ENCODE data around the gene THBS4.
A peak's percentile ranks its signal among the peaks of the same experiment; 100 is the strongest.
"Not testable (repeated sequence)": the region's sequence is repeated elsewhere in the genome, so short reads cannot be mapped to it uniquely, and the experiment has no call there.

THBS4 gene

GRCh38 chr5:80076131-80077050, 41.2 kb downstream of the THBS4 start:
- no peak for DNase-seq (ENCODE audit: low read depth in 2 of 2)

DNA sequence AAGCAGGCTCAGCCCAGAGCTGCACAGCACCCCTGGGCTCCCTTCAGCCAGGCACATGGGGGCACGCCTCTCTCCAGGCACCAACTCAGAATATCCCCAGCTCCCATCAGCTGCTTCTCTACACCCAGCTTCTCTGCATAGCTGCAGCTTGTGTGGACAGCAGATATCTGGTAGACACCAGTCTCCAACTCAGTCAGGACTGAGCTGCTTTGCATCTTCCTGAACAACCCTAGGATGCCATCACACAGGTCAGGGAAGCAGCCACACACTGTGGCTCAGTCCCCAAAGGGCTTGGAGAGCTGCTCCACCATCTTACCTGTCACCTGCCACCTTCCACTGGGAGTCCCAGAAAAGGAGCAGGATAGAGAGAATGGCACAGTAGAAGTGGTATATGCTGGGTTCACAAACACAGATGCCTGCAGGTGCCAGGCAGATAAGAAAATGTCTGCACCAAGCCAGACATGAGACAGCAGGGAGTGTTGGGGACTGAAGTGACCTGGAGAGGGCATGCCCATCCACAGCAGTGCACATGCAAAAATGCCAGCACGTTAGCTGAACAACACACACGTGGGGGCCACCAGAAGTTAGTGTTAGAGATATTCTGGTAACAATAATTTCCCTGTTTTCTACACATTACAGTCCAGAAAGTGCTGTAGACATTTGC, 42.0 kb downstream of the THBS4 start:
- DNase-seq (ENCODE audit: low read depth in 2 of 2) = no peak

DNA sequence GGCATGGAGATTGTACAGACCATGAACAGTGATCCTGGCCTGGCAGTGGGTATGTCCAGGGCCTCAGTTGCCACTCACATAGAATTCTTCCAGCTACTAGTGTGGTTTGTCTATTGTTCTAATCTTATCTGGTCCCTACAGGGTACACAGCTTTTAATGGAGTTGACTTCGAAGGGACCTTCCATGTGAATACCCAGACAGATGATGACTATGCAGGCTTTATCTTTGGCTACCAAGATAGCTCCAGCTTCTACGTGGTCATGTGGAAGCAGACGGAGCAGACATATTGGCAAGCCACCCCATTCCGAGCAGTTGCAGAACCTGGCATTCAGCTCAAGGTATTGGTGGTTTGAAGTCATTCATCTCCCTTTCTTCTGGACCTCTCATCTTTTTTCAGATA, 43.8 kb downstream of the THBS4 start:
- no peak for DNase-seq (ENCODE audit: low read depth in 2 of 2)

GRCh38 chr5:80082281-80082680, 47.1 kb downstream of the THBS4 start:
- no peak for DNase-seq (ENCODE audit: low read depth in 2 of 2)

DNA sequence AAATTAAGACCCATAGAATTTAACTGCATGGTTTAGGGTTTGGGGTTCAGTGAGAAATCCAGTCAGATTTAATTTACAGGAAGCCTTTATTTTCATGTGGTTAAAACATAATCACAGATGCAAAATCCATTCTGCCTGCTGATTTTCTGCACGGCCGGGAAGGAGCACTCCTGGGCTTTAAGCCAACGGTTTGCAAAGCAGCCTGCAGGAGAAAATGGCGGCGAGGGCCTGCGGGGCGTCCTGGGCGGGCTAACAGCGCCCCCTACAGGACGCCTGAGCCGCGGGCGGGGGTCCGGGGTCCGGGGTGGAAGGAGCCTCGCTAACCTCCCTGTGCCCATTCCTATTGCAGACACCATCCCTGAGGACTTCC, 47.6 kb downstream of the THBS4 start:
- peak; percentile 40 to 57 for DNase-seq (ENCODE audit: low read depth in 2 of 2)

DNA sequence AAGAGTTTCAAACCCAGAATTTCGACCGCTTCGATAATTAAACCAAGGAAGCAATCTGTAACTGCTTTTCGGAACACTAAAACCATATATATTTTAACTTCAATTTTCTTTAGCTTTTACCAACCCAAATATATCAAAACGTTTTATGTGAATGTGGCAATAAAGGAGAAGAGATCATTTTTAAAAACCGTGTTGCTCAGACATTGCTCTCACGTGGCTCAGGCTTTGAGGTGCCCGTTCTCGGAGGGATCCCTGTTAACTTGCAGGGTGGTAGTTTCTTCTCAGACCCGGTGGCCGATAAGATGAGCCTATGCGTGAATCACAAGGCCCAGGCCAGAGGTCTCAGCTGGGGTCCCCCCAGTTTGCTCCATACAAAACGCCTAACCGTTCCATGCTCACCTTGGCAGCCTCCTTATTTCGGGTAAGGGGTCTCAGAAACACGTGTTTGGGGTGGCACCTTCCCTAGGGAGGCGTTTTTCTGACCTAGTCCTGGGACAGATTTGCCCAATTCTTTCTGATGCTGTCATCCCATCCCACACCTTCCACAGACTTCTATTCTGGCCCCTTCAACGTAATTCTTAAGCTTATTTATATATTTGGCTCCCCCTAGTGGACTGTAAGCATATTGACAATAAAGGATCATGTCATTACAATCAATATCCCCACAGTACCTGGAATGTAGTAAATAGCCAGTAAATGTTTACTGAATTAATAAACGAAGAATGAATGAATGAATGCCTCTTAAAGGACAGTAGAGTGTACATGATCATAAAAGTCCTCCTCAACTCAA, 48.1 kb downstream of the THBS4 start:
- DNase-seq (ENCODE audit: low read depth in 2 of 2) = peak in 1 of 2 donors; percentile 6

DNA sequence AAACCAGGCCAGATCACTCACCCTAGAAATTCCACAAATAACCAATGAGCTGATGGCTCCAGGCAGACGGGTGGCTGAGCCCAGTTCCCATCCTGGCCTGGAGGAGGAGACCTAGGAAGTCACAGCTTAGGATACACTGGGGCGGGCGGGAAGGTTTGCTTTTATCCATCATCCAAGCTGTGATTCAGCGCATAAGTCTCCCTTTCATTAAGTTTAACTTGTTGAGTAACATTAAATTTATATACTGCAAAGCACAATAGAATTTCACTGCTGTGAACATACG, 55.7 kb downstream of the THBS4 start:
- DNase-seq (ENCODE audit: low read depth in 2 of 2) = no peak

- peak in 1 of 2 donors; percentile 11 for DNase-seq (ENCODE audit: low read depth in 2 of 2)
These were observed 56.6 kb downstream of the THBS4 start for GRCh38 chr5:80091792-80092192.

DNA sequence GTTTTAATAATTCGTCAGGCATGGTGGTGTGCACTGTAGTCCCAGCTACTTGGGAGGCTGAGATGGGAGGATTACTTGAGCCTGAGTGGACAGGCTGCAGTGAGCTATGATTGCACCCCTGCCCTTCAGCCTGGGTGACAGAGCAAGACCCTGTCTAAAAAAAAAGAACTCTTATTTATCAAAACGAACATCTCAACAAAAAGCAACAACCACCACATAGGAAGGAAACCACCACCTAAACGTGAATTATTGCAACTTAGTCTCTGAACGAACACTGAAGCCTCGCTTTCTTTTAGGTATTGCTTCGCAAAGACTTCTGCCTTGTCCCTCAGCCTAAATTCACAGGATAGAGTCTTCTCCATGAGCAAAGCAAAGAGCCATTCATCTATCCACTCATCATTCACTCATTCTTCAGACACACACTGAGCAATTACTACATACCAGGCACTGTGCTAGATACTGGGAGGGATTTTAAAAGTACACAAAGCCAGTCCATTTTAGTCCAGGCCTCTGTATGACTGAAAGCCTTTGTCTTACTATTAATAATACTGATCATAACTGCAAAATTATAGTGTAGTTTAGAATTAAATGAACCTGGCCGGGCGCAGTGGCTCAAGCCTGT, 57.4 kb downstream of the THBS4 start:
- no peak for DNase-seq (ENCODE audit: low read depth in 2 of 2)

GRCh38 chr5:80093796-80094195, 58.6 kb downstream of the THBS4 start:
- no peak for DNase-seq (ENCODE audit: low read depth in 2 of 2)

DNA sequence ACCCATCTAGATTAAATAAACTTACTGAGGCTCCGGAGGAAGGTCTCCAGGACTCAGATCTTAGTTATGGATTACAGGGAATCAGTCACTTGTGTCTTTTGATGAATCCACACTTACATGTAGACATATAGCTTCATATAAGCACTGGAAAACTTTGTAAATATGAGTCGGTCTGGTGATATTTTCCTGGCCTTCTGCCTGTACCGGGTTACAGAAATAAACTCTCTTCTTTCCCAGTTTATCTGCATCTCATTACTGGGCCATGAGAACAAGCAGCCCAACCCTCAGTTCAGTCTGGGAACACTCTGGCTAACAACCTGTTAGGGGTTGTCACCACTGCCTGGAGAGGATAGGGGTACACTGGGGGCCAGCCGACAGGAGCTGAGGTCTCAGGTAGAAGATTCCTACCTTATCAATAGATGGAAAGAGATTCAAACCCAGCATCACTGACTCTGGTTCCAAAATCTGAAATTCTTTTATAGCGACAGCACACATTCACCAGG, 59.1 kb downstream of the THBS4 start:
- no peak for DNase-seq (ENCODE audit: low read depth in 2 of 2)

DNA sequence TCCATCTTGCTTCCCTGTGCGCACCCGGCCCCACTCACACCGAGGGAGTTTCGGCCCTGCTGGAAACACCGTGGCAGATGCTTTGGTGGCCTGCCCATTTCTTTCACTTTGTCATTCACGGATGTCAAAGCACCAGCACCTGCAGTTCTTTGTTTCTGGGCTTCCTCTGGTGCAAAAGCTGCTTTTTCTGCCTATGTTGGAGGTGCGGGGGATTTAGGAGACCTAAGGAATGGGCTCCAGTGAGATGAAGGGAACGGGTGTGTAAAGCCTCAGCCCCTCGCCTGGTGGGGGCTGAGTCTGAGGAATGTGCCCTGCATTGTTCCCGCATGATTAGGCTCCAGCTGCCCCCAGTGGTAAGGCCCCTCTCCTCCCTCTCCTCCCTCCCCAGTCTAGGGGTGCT, 62.3 kb downstream of the THBS4 start:
- DNase-seq (ENCODE audit: low read depth in 2 of 2) = no peak

- DNase-seq (ENCODE audit: low read depth in 2 of 2) = no peak
These were observed 66.8 kb downstream of the THBS4 start for GRCh38 chr5:80101993-80102392.

- no peak for DNase-seq (ENCODE audit: low read depth in 2 of 2)
These were observed 68.2 kb downstream of the THBS4 start for GRCh38 chr5:80103371-80103770.

GRCh38 chr5:80105698-80106439, 70.7 kb downstream of the THBS4 start:
- no peak for DNase-seq (ENCODE audit: low read depth in 2 of 2)

DNA sequence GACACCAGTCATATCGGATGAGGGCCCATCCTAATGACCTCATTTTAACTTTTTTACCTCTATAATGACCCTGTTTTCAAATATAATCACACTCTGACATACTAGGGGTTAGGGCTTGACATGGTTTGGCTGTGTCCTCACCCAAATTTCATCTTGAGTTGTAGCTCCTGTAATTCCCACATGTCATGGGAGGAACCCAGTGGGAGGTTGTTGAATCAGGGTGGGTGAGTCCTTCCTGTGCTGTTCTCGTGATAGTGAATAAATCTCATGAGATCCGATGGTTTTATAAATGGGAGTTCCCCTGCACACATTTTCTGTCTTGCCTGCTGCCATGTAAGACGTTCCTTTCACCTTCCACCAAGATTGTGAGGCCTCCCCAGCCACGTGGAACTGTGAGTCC, 71.8 kb downstream of the THBS4 start:
- DNase-seq (ENCODE audit: low read depth in 2 of 2) = no peak

GRCh38 chr5:80109646-80110478, 74.7 kb downstream of the THBS4 start:
- no peak for DNase-seq (ENCODE audit: low read depth in 2 of 2)

DNA sequence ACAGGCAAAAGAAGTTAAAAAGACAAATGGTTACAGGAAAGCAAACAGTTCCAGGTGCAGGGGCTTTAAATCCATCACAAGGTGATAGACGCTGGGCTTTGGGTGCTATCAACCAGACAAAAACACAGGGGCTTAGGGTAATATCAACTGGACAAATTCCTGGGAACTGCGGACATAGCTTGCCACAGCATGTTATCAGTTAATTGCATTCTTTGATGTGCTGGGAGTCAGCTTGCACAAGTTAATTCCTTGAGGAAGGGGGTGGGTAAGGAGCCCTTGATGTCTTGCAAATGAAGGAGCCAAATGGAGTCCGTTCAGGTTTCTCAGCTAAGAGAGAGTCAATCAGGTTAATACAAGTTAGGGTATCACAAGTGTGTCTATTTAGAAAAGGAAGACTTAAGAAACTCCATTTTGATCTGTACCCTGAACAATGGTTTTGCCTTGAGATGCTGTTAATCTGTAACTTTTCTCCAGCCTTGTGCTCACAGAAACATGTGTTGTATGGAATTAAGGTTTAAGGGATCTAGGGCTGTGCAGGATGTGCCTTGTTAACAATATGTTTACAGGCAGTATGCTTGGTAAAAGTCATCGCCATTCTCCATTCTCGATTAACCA, 76.3 kb downstream of the THBS4 start:
- not testable (repeated sequence) for DNase-seq (ENCODE audit: low read depth in 2 of 2)

GRCh38 chr5:80114860-80115259, 79.7 kb downstream of the THBS4 start:
- no peak for DNase-seq (ENCODE audit: low read depth in 2 of 2)

DNA sequence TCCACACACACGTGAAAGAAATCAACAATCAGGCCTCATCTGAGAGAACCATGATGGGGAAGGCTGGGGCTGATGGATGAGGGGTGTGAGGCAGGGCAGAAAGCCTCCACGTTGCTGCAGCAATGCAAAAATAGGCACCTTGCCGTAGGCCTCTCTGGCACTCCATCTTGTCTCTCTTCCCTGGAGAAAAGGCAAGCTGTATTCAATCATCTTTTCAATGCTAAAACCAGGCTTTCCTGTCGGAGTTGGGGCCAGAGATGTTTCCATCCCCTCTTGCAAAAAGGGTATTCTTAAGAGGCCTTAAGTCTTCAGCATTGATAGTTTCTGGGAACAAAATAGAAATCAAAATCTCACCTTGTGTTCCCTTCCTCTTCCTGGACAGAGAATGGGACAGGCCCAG, 80.9 kb downstream of the THBS4 start:
- DNase-seq (ENCODE audit: low read depth in 2 of 2) = no peak

Measured in activated CD4-positive, alpha-beta T cell treated with anti-CD3 and anti-CD28 coated beads for 24 hours (primary cell).